NCI-H1092 (cell line): ENCODE data around the gene GYG2.
"Not testable (repeated sequence)": the region's sequence is repeated elsewhere in the genome, so short reads cannot be mapped to it uniquely, and the experiment has no call there.

Experiments
- DNase-seq: peaks from one replicate; lab custom pipeline; 2025; lab: John Stamatoyannopoulos, UW

The GYG2 gene

DNA sequence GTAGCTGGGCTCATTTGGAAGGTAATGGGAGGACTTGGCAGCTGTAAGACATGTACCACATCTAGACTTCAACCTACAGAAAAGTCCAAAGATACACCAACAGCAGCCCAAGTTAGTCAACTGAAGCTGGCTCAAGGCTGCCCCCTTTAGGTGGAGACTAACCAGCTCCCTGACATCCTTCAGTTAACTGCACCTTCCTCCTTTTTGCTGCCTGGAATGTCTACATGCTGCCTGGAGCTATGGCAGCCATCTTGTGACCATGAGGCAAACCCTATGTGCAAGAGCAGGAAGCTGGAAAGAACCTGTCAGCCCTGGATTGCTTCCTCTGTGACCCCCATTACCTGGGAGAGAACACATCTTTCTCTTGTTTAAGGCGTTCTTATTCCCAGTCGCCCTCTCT lies 74.6 kb downstream of the GYG2 start:
- DNase-seq, result no peak

DNA sequence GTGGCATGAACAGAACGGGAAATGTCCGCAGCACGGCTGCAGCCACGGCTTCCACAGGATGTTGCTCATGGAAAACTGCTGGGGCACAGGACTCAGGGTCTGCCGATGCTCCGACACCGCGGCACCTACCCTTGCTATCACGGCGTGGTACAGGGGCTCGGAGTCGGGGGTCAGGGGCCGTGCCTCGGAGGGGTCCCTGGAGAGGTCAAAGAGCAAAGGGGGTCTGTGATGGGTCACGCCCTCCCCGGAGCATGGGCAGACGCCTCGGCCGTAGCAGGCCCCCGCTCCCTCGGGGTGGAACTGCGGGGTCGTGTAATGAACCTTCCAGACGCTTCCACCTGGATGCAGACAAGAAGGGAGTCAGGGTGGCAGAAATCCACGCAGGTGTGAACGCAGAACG lies 78.6 kb downstream of the GYG2 start:
- DNase-seq, result no peak

DNA sequence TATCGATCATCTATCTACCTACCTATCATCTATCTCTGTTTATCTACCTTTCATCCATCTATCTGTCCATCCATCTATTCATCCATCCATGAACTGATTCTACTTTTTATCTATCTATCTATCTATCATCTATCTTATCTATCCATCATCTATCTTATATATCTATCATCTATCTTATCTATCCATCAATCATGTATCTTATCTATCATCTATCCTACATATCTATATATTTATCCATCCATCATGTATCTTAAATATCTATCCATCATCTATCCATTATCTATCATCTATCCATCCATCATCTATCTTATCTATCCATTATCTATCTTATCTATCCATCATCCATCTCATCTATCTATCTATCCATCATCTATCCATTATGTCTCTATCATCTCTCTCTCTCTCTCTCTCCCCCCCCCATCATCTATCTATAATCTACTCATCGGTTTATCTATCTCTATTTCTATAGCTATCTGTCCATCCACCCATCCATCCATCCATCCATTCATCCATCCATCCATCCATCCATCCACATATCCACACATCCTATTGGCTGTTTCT lies 79.5 kb downstream of the GYG2 start:
- DNase-seq, result no peak

GRCh38 chrX:2910109-2910508 lies 81.4 kb downstream of the GYG2 start:
- DNase-seq, result no peak

- no peak for DNase-seq
Measured at GRCh38 chrX:2913118-2913517, 84.4 kb downstream of the GYG2 start.

DNA sequence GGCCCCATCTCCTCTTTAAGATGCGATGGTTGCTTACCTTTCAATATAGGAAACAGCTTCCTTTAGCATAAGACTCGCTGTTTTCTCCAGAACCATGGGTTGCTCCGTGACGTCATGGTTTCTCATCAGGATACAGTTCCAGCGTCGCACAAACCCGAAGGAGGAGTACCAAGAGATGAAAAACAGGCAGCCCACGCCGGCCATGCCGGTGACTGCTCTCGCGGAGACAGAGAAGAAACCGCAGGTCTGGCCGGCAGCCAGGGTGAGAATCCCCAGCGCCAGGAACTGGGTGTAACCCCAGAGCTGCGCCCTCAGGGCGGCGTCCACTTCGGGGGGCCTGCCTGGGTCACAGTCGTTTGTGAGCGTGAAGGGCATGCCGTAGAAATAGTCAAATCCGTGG lies 89.0 kb downstream of the GYG2 start:
- no peak for DNase-seq

DNA sequence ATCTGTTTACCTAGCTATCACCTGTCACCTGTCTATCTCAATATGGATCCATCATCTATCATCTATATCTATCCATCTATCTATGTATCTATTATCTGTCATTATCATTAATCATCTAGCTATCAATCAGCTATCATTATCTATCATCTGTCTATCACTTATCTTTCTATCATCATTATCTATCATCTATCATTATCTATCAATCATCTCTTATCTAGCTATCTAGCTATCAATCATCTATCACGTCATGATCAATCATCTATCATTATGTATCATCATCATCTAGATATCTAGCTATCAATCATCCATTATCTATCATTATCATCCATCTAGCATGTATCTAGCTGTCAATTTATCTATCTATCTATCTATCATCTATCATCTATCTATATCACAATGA lies 92.5 kb downstream of the GYG2 start:
- DNase-seq, result no peak

GRCh38 chrX:2921750-2922149 lies 93.0 kb downstream of the GYG2 start:
- DNase-seq, result no peak

DNA sequence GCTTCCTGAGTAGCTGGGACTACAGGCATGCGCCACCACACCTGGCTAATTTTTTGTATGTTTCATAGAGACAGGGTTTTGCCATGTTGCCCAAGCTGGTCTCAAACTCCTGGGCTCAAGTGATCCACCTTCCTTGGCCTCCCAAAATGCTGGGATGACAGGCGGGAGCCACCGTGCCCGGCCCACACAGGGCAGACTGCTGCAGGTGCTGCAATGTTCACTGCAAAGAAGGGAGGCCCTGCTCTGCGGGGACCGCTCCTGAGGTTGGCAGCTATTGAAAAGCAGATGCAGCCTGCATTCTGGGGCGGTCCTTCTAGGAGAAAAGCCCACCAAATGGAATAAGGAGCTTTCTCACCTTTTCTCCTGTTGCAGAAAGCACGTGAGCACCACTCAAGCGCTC lies 95.4 kb downstream of the GYG2 start:
- no peak for DNase-seq

GRCh38 chrX:2926255-2926654 lies 97.5 kb downstream of the GYG2 start:
- not testable (repeated sequence) for DNase-seq

DNA sequence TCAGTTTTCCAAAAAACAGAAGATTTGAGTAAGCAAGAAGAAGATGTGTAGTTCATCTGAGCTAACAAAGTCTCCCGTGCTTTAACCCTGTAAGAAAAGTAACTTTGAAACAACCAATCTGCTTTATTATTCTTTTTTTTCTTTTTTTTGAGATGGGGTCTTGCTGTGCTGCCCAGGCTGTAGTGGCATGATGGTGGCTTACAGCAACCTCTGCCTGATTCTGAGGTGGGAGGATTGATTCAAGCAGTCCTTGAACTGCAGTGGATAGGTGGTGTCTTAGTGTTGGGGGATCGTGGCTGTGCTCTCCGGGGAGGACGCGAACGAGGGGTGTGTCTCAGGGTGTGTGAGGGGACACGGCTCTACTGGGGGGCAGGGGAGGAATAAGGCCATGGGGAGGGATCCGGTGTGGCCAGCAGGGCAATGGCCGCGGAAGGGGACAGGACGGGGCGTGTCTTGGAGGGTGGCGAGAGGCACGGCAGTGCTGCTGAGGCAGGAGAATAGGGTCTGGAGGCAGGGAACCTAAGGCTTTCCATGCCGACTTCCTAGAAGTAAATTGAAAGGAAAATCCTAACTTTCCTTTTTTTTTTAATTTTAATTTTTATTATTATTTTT lies 98.0 kb downstream of the GYG2 start:
- DNase-seq, result no peak

DNA sequence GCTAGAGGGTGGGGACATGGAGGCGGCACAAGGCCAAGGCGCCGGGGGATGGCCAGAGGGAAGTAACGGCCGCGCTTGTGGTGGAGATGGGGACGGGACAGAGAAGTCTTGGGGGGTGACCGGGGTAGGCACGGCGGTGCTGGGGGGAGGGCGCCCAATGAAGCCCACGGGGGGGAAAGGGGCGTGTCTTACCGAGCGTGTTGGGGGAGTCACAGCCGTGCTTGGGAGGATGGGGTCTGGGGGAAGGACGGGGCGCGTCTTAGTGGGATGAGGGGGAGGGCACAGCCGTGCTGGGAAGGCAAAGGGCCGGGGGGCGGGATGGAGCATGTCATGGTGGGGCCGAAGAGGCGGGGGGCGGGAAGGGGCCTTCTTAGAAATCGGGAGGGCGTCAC lies 99.5 kb downstream of the GYG2 start:
- DNase-seq, result no peak

DNA sequence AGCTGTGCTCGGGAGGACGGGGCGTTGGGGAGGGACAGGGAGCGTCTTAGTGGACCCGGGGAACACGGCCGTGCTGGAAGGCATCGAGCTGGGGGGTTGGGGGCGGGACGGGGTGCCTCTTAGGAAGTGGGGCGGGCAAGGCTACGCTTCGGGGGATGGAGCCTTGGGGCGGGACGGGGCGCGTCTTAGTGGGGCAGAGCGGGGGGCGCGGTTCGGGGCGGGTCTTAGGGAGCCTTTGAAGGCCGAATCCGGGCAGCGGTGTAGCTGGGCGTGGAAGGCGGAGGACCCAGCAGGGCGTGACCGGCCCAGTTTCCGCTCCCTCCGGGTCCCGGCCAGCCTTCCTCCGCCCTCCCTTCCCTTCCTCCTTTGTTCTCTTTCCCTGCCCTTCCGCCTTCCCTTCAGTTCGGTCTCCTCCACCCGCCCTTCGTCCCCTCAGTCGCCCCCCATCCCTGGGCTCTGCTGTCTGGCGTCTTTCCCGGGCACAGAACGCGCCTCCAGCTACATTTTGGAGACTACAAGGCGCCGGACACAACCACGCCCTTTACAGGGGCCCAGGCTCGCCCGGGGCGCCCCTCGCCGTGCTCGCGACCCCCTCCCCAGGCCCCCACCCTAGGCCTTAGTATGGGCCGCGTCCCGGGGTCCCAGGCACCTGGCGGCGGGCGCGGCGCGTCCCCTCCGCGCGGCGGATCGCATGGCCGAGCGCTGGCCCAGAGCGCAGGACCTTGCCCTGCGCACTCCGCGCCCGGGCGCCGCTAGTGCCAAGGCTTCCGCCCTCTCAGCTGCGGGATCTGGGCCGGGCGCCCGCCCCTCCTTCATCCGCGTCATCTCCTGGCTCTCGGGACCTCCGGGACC lies 100.1 kb downstream of the GYG2 start, which contains the start of gene ARSD:
Gene ARSD, minus strand, starts transcription at position 757 of the 852 bp plus-strand sequence. Its CDS starts 64 bp downstream, at position 693.
- no peak for DNase-seq

DNA sequence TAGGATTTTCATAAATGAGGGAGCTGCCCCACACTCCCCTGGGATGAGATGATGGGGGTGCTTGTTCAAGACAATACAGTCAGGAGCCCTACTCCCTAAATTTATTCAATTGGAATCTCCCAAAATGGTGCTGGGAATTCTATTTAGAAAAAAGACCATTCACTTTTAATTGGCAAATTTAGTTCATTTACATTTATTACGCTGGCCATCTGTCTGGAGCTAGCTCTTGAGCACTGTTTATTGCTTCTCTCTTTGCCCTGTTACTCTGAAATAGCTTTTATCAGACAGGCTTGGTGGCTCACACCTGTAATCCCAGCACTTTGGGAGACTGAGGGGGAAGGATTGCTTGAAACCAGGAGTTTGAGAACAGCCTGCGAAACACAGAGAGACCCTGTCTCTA lies 102.4 kb downstream of the GYG2 start:
- no peak for DNase-seq

- no peak for DNase-seq
Measured at GRCh38 chrX:2931612-2932011, 102.9 kb downstream of the GYG2 start.
